HepG2 (cell line): ENCODE data around the gene TEKT5. TPM values are rescaled to one million over a fixed set of nuclear protein-coding genes. Genes with fewer than 3 reads are reported as not detected.

Experiments
- AKAP8 ChIP-seq: sonication (generic); formaldehyde crosslinking; IDR thresholded peaks from 2 replicates; pipeline ENCODE4 v1.5.1; 2020; ENCODE audit warnings: mild to moderate bottlenecking, missing genetic modification reagents
- ATAD3A ChIP-seq: sonication (generic); formaldehyde crosslinking; IDR thresholded peaks from 2 replicates; pipeline ENCODE4 v1.4.0; 2020; ENCODE audit warnings: missing genetic modification reagents
- CBX1 ChIP-seq: IDR thresholded peaks from one replicate; pipeline ENCODE4 v1.6.1; 2016; ENCODE audit warnings: antibody characterized with exemption, low read depth
- HMGXB4 ChIP-seq, 2 experiments: sonication (generic) in 1 of 2; formaldehyde crosslinking in 1 of 2; IDR thresholded peaks; 2 replicates each; pipeline versions ENCODE4 v1.4.0 to v1.6.1; 2018 to 2020; ENCODE audit warnings: missing genetic modification reagents in 2 of 2, borderline replicate concordance in 1 of 2, low read depth in 1 of 2, mild to moderate bottlenecking in 1 of 2, missing biosample characterization in 1 of 2
- HNF4G ChIP-seq, 2 experiments: sonication (generic) in 1 of 2; formaldehyde crosslinking in 1 of 2; IDR thresholded peaks; 2 replicates each; pipeline versions ENCODE4 v1.4.0 to v1.6.1; 2011 to 2020; ENCODE audit warnings: borderline replicate concordance in 2 of 2, low read depth in 2 of 2, mild to moderate bottlenecking in 2 of 2, low read length in 1 of 2, missing genetic modification reagents in 1 of 2, moderate library complexity in 1 of 2
- KMT2B ChIP-seq: IDR thresholded peaks from 2 replicates; pipeline ENCODE4 v1.6.1; 2016; ENCODE audit warnings: missing genetic modification reagents, missing compliant biosample characterization
- POLR2A ChIP-seq, 2 experiments: IDR thresholded peaks; 2 replicates each; pipeline ENCODE4 v1.6.1; 2011; ENCODE audit warnings: low read depth in 2 of 2, low read length in 2 of 2, mild to moderate bottlenecking in 1 of 2, moderate library complexity in 1 of 2; ENCODE audit not compliant: insufficient read depth in 1 of 2
- PREB ChIP-seq: sonication (generic); formaldehyde crosslinking; IDR thresholded peaks from 2 replicates; pipeline ENCODE4 v1.4.0; 2020; ENCODE audit warnings: missing genetic modification reagents
- RXRA ChIP-seq: sonication (generic); formaldehyde crosslinking; IDR thresholded peaks from 2 replicates; pipeline ENCODE4 v1.5.1; 2020; ENCODE audit warnings: missing genetic modification reagents
- SNAI1 ChIP-seq: sonication (generic); formaldehyde crosslinking; IDR thresholded peaks from 2 replicates; pipeline ENCODE4 v1.5.0; 2020; ENCODE audit warnings: mild to moderate bottlenecking, missing genetic modification reagents, borderline replicate concordance
- SRSF1 ChIP-seq: fragments of 200-400 bp; formaldehyde crosslinking; optimal IDR thresholded peaks from 2 replicates; pipeline ENCODE3; 2017; ENCODE audit warnings: mild to moderate bottlenecking, low read depth, low read length, moderate library complexity
- TBP ChIP-seq: sonication (generic); formaldehyde crosslinking; IDR thresholded peaks from 2 replicates; pipeline ENCODE4 v1.5.0; 2020; ENCODE audit warnings: missing genetic modification reagents
- TERF1 ChIP-seq: sonication (generic); formaldehyde crosslinking; IDR thresholded peaks from 2 replicates; pipeline ENCODE4 v1.8.0; 2022; ENCODE audit warnings: mild to moderate bottlenecking, missing genetic modification reagents, moderate library complexity
- ZFP41 ChIP-seq: sonication (generic); formaldehyde crosslinking; IDR thresholded peaks from 2 replicates; pipeline ENCODE4 v1.4.0; 2020; ENCODE audit warnings: mild to moderate bottlenecking, missing genetic modification reagents, borderline replicate concordance
- ZNF607 ChIP-seq: sonication (generic); formaldehyde crosslinking; IDR thresholded peaks from 2 replicates; pipeline ENCODE4 v1.5.1; 2020; ENCODE audit warnings: missing genetic modification reagents, mild to moderate bottlenecking, borderline replicate concordance
- ZNF678 ChIP-seq: sonication (generic); formaldehyde crosslinking; IDR thresholded peaks from 2 replicates; pipeline ENCODE4 v1.4.0; 2020; ENCODE audit warnings: mild to moderate bottlenecking, missing genetic modification reagents
- polyA plus RNA-seq, 8 experiments: library from polyadenylated mRNA; depleted of rRNA in 3 of 8; stranded (reverse) in 7 of 8; unstranded in 1 of 8; fragments of >200 nt; fragmentation: Illumina TruSeq in 4 of 8; extraction: Trizol in 4 of 8; gene quantifications; 2 replicates each; pipeline versions ENCODE4 v1.2.1 to v1.2.3, GENCODE V29; 2011 to 2016; ENCODE audit warnings: low read depth in 4 of 8, missing spikeins in 1 of 8, mixed read lengths in 1 of 8; ENCODE audit not compliant: insufficient read depth in 1 of 8
- total RNA-seq, 5 experiments: library from RNA; depleted of rRNA; stranded (reverse); fragments of >200 nt; fragmentation: Illumina TruSeq; extraction: Trizol; gene quantifications; 2 replicates each; pipeline ENCODE4 v1.2.3, GENCODE V29; 2016; ENCODE audit warnings: low read depth in 1 of 5
- TF ChIP-seq, protein P1 (sequence below): sonication (generic); formaldehyde crosslinking; IDR thresholded peaks from 2 replicates; pipeline ENCODE4 v1.4.0; 2020; ENCODE audit warnings: mild to moderate bottlenecking, missing genetic modification reagents
- TF ChIP-seq, protein P2 (sequence below): sonication (generic); formaldehyde crosslinking; IDR thresholded peaks from 2 replicates; pipeline ENCODE4 v1.4.0; 2020; ENCODE audit warnings: missing genetic modification reagents

Gene TEKT5
- total and polyA plus RNA-seq, 2 of the 13 experiments (the other 11 are each of a cell fraction or from before 2014, with no cell fraction given) = 0.16 TPM; not detected in 1

DNA sequence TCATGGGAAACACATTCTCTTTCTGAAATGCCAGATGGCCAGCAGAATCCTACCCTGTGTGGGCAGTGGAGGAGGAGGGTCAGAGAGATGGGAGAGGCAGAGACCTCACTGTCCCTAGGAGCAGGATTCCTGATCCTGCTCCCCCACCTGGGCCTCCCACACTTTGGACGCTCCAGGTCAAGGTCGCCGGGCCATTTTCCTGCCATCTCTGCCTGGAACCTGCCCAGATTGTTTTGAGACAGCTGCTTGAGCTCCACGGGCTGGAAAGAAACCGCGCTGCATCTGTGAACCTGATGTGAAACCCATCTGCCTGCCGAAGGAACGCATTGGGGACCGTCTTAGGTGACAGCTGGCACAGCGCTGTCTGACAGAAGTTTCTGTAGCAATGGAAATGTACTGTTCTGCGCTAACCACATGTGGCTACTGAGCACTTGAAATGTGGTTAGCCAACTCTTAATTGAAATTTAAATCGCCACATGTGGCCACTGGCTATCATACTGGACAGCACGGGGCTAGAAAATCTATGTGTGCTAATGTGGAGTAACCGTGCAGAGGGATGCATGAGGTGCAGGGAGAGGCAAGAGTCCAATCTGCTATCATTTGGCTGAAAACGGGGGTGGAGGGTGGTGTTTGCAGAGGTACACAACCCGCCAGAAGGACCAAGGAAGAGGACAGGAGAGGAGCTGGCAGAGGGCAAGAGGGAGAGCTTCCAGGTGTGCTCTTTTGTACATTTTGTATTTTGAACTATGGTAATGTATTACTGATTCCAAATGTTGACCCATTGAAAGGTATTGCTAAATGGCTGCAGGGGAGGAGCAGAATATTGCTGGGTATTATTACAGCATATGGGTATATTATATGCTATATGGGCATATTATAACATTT, 33.5 kb upstream of the TEKT5 start (continued):
- TF ChIP-seq ZNF607 (CRISPR knock-in tag) (peak; percentile 79), ATAD3A (CRISPR knock-in tag) (no peak), ZNF678 (CRISPR knock-in tag) (no peak), SRSF1 (no peak), AKAP8 (CRISPR knock-in tag) (0 out of 2 replicates have a peak, but pooled peaks have one; percentile 74), PREB (no peak), RXRA (CRISPR knock-in tag) (peak; percentile 95), TBP (no peak), ZFP41 (CRISPR knock-in tag) (no peak), HNF4G (IDR thresholded peaks at IDR 0.05; ENCODE audit: borderline replicate concordance, low read depth, low read length) (peak; percentile 84), HNF4G (CRISPR knock-in tag; IDR thresholded peaks at IDR 0.05; ENCODE audit: borderline replicate concordance, low read depth) (peak; percentile 81; the same call in 1 of the 2 replicates), CBX1 (no peak), SNAI1 (CRISPR knock-in tag) (no peak), KMT2B (CRISPR knock-in tag) (peak; percentile 7; the same call in 1 of the 2 replicates), TERF1 (CRISPR knock-in tag) (no peak), HMGXB4 (CRISPR knock-in tag; IDR thresholded peaks at IDR 0.05; ENCODE audit: borderline replicate concordance in 1 of 2, low read depth in 1 of 2) (peak; percentile 52 to 72; a peak in 3 of 4 replicates), POLR2A (IDR thresholded peaks at IDR 0.05; ENCODE audit: insufficient read depth in 1 of 2, low read depth in 2 of 2, low read length in 2 of 2) (no peak)
- TF ChIP-seq, protein P1, sequence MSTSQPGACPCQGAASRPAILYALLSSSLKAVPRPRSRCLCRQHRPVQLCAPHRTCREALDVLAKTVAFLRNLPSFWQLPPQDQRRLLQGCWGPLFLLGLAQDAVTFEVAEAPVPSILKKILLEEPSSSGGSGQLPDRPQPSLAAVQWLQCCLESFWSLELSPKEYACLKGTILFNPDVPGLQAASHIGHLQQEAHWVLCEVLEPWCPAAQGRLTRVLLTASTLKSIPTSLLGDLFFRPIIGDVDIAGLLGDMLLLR (CRISPR knock-in tag) = no peak
- TF ChIP-seq, protein P2, sequence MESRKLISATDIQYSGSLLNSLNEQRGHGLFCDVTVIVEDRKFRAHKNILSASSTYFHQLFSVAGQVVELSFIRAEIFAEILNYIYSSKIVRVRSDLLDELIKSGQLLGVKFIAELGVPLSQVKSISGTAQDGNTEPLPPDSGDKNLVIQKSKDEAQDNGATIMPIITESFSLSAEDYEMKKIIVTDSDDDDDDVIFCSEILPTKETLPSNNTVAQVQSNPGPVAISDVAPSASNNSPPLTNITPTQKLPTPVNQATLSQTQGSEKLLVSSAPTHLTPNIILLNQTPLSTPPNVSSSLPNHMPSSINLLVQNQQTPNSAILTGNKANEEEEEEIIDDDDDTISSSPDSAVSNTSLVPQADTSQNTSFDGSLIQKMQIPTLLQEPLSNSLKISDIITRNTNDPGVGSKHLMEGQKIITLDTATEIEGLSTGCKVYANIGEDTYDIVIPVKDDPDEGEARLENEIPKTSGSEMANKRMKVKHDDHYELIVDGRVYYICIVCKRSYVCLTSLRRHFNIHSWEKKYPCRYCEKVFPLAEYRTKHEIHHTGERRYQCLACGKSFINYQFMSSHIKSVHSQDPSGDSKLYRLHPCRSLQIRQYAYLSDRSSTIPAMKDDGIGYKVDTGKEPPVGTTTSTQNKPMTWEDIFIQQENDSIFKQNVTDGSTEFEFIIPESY (CRISPR knock-in tag) = 0 out of 2 replicates have a peak, but pooled peaks have one; percentile 40
